ENCODE measurements around the gene ACP6.
A peak's percentile ranks its signal among the peaks of the same experiment; 100 is the strongest.

ACP6 gene

DNA sequence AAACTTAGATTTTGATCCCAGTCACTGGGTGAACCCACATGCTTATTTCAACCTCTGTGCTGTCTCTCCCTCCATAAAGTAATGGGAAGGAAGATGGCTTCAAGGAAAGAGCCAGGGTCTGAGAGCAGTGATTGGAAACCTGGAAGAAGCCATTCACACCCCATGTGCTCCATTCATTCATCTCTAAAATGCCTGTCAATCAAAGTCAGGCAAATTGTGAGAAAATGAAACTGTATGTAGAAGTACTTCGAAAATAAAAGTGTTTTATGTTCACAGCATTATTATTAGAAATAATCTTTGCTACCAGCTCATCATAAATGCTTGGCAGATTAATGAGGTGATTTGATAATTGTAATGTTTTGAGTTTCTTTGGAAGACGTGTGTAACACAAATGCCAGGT is 61.0 kb downstream of the ACP6 start:
- no peak for TF ChIP-seq POLR2AphosphoS5 (IDR thresholded peaks at IDR 0.05; ENCODE audit: borderline replicate concordance, low read depth, low read length)
- no peak for TF ChIP-seq FOXP2 (optimal IDR thresholded peaks at IDR 0.05; ENCODE audit: control extremely low read depth, extremely low read length, insufficient read depth)
- no peak for TF ChIP-seq EZH2 (IDR thresholded peaks at IDR 0.05)
- Histone ChIP-seq H3K9ac (ENCODE audit: insufficient read length) (no peak overlapping the region), H3K4me3 (no peak overlapping the region), H3K27ac (no peak overlapping the region), H3K36me3 (ENCODE audit: insufficient read depth, low read length) (peaks cover 85% of the 10 kb centered on the region), H3K9me3 (ENCODE audit: low read depth, low read length) (no peaks in the 10 kb centered on the region)
- DNase-seq (ENCODE audit: low read depth, low spot score), result no peak

DNA sequence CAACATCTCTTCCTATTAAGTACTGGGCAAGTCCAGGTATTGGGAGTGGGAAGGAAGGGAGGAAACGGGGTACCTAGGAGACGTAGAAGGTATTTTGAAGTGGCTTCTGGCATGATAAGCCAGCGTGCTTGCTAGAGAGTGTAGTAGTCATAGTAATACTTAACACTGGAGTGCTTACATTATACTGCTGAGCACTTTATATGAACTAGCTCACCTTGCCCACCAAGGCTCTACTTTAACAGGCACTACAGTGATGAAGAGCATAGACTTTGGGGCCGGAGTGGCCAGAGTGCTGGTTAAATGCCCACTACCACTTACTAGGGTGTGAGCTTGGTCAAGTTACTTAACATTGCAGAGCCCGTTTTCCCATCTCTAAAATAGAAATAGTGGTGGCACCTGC is 61.7 kb downstream of the ACP6 start:
- TF ChIP-seq POLR2AphosphoS5 (IDR thresholded peaks at IDR 0.05; ENCODE audit: borderline replicate concordance, low read depth, low read length) (no peak), EZH2 (IDR thresholded peaks at IDR 0.05) (no peak), FOXP2 (optimal IDR thresholded peaks at IDR 0.05; ENCODE audit: control extremely low read depth, extremely low read length, insufficient read depth) (no peak)
- Histone ChIP-seq H3K36me3 (ENCODE audit: insufficient read depth, low read length) (peaks cover 77% of the 10 kb centered on the region), H3K9me3 (ENCODE audit: low read depth, low read length) (no peaks in the 10 kb centered on the region), H3K27ac (no peak overlapping the region), H3K9ac (ENCODE audit: insufficient read length) (no peak overlapping the region), H3K4me3 (no peak overlapping the region)
- no peak for DNase-seq (ENCODE audit: low read depth, low spot score)

DNA sequence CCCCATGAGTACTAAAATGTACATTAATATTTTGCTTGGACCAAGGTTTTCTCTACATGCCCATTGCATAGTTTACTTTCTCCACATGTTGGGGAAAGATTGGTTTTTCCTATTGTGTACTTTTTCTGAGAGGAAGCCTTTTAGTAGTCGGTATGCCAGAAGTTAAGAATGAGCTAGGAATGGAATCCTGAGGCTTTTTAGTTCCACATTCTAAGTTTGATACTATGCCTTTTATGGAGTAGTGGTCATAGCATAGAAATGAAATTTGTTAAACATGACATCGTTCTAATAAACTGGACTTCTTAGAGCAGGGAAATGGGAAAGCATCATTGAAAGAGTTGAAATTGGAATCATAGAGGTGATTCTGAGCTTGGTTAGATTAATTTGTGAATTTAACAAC is 64.7 kb downstream of the ACP6 start:
- no peak overlapping the region for H3K27ac ChIP-seq
- H3K36me3 ChIP-seq (ENCODE audit: insufficient read depth, low read length), result peaks cover 49% of the 10 kb centered on the region
- TF ChIP-seq POLR2AphosphoS5 (IDR thresholded peaks at IDR 0.05; ENCODE audit: borderline replicate concordance, low read depth, low read length) (no peak), EZH2 (IDR thresholded peaks at IDR 0.05) (no peak), FOXP2 (optimal IDR thresholded peaks at IDR 0.05; ENCODE audit: control extremely low read depth, extremely low read length, insufficient read depth) (no peak)
- H3K9ac ChIP-seq (ENCODE audit: insufficient read length), result no peak overlapping the region
- DNase-seq (ENCODE audit: low read depth, low spot score), result no peak
- no peaks in the 10 kb centered on the region for H3K9me3 ChIP-seq (ENCODE audit: low read depth, low read length)
- no peak overlapping the region for H3K4me3 ChIP-seq

DNA sequence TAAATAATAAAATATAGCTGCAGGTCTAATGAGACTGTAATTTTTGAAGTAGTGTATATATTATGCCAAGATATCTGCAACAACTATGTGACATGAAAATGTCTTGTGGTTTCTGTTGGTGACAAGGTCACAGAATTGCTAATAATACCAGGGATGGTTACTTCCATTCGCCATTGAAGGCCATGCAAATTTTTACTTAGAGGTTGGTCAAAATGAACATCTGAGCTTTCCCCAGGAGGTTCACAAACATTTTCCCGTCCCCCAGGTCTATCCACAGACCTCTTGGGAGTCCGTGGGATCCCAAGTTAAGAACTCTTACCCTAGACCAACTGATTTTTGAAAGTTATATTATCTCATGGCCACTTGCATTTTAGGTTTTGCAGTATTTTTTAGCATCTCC is 66.3 kb downstream of the ACP6 start:
- Histone ChIP-seq H3K9ac (ENCODE audit: insufficient read length) (no peak overlapping the region), H3K9me3 (ENCODE audit: low read depth, low read length) (no peaks in the 10 kb centered on the region), H3K36me3 (ENCODE audit: insufficient read depth, low read length) (peaks cover 36% of the 10 kb centered on the region), H3K27ac (no peak overlapping the region), H3K4me3 (no peak overlapping the region)
- no peak for DNase-seq (ENCODE audit: low read depth, low spot score)
- TF ChIP-seq EZH2 (IDR thresholded peaks at IDR 0.05) (no peak), POLR2AphosphoS5 (IDR thresholded peaks at IDR 0.05; ENCODE audit: borderline replicate concordance, low read depth, low read length) (no peak), FOXP2 (optimal IDR thresholded peaks at IDR 0.05; ENCODE audit: control extremely low read depth, extremely low read length, insufficient read depth) (no peak)

DNA sequence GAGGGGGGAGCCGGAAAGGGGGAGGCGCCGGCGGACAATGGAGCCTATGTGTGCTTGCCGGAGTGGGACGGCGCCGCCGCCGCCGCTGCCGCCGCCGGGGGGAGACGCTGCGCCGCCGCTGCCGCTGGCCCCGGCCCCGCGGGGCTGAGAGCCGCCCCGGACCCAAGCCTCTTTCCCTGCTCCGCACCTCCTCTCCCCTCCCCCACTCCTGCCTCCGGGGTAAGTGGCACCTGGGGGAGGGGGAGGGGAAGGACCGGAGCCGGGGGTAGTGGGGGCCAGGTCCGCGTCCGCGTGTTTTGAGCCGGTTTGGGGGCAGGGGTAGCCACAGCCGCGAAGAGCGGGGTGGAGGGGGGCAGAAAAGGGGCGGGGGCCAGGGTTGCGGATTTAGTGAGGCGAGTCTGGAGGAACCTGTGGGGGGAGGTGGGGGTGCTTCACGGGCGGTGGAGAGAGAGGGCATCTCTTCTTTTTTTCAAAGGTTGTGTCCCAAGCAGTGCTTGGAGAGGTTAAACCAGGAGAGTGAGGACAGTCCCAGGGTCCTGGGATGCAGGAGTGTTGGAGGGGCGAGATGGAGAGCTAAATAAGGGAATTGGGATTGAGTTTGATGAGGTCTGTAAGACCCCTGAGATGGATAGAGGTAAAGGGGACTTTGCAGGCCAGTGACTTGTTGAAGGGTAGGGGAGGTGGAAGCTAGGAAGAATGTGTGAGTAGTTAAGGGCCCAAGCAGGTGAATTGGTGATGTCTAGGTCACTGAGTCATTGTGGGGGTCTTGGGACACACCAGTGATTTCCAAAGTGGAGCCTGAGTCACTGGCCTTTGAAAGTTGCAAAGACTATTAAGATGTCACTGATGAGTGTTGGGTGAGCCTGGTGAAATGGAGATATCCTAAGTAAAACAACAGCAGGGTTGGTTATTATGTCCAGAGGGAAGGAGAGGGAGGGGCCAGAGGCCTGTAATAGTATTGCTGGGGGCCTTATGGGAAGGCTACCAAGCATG is 69.9 kb downstream of the ACP6 start:
- H3K27ac ChIP-seq, result no peak overlapping the region; the same call in 1 of the 2 replicates
- TF ChIP-seq POLR2AphosphoS5 (IDR thresholded peaks at IDR 0.05; ENCODE audit: borderline replicate concordance, low read depth, low read length) (no peak), FOXP2 (optimal IDR thresholded peaks at IDR 0.05; ENCODE audit: control extremely low read depth, extremely low read length, insufficient read depth) (no peak), EZH2 (IDR thresholded peaks at IDR 0.05) (no peak)
- peak overlapping the region; percentile 75 for H3K4me3 ChIP-seq
- peak overlapping the region; percentile 78 for H3K9ac ChIP-seq (ENCODE audit: insufficient read length)
- H3K36me3 ChIP-seq (ENCODE audit: insufficient read depth, low read length), result peaks cover 9% of the 10 kb centered on the region
- no peak for DNase-seq (ENCODE audit: low read depth, low spot score)
- H3K9me3 ChIP-seq (ENCODE audit: low read depth, low read length), result no peaks in the 10 kb centered on the region

- H3K27ac ChIP-seq, result peak overlapping the region; percentile 68; the same call in 1 of the 2 replicates
- peak overlapping the region; percentile 75 for H3K4me3 ChIP-seq
- TF ChIP-seq POLR2AphosphoS5 (IDR thresholded peaks at IDR 0.05; ENCODE audit: borderline replicate concordance, low read depth, low read length) (peak; percentile 84), FOXP2 (optimal IDR thresholded peaks at IDR 0.05; ENCODE audit: control extremely low read depth, extremely low read length, insufficient read depth) (no peak), EZH2 (IDR thresholded peaks at IDR 0.05) (no peak)
These were observed 70.8 kb downstream of the ACP6 start for GRCh38 chr1:147599362-147600118.

GRCh38 chr1:147598621-147599361 is 71.5 kb downstream of the ACP6 start:
- DNase-seq (ENCODE audit: low read depth, low spot score), result no peak
- Histone ChIP-seq H3K4me3 (peak overlapping the region; percentile 75), H3K9me3 (ENCODE audit: low read depth, low read length) (no peaks in the 10 kb centered on the region), H3K36me3 (ENCODE audit: insufficient read depth, low read length) (no peaks in the 10 kb centered on the region), H3K27ac (0 out of 2 replicates have a peak overlapping the region, but pooled peaks have one; percentile 68), H3K9ac (ENCODE audit: insufficient read length) (peak overlapping the region; percentile 73)
- TF ChIP-seq POLR2AphosphoS5 (IDR thresholded peaks at IDR 0.05; ENCODE audit: borderline replicate concordance, low read depth, low read length) (no peak), EZH2 (IDR thresholded peaks at IDR 0.05) (no peak), FOXP2 (optimal IDR thresholded peaks at IDR 0.05; ENCODE audit: control extremely low read depth, extremely low read length, insufficient read depth) (no peak)

More at GRCh38 chr1:147599362-147600118, 70.8 kb downstream of the ACP6 start:
- no peaks in the 10 kb centered on the region for H3K9me3 ChIP-seq (ENCODE audit: low read depth, low read length)
- H3K9ac ChIP-seq (ENCODE audit: insufficient read length), result peak overlapping the region; percentile 73
- DNase-seq (ENCODE audit: low read depth, low spot score), result peak; percentile 56
- peaks cover under 1% of the 10 kb centered on the region; the same call in 1 of the 2 replicates for H3K36me3 ChIP-seq (ENCODE audit: insufficient read depth, low read length)
